ENCODE data around the gene MRPS18A. TPM values are rescaled to one million over a fixed set of nuclear protein-coding genes. Genes with fewer than 3 reads are reported as not detected.

The MRPS18A gene
- total and polyA plus RNA-seq, 9 of the 15 experiments (the other 6 are each of a cell fraction or from before 2014, with no cell fraction given), result 87.5 to 243 (median 125) TPM

DNA sequence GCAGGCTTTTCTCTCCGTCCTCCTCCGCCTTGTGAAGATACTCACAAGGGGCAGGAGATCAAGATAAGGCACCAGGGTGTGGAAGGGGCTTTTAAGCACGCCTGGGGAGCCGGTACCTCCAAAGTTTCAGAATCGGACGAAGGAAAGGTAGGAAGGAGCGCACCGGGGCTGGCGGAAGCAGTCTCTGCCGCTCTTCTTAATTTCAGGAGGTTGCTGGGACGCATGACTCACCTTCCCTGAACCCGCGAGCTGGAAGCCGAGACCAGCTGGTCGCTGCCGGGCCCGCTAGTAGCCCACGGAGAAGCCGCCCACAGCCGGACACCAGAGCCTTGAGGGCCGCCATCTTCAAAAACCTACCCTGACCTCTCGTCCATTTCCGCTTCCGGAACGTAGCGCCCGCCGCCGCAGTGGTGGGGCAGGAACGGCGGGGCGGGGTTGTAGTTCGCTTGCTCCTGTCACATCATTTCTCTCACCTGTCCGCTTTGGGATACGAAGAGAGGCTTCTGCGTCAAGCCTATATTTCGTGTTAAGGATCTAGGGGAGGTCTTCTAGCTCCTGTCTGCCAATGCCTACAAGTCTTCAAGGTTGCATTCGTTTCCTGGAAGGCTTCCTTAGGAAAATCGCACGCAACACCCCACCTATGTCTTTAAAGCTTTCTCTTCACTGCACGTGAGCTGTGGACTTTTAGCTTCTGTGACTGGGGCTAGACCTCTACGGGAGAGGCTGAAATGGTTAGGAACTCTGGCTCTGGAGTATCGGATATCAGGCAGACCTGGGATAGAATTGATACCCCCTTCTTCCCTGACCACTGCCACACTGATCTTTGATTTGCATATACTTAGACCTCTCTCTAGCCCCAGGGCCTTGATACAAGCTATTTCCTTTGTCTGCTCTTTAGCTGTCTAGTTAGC, at the start of gene MRPS18A (continued):
- TF ChIP-seq SNAPC5 (CRISPR knock-in tag; IDR thresholded peaks at IDR 0.05) (no peak), YBX1 (IDR thresholded peaks at IDR 0.05) (no peak), ZNF41 (CRISPR knock-in tag; conservative IDR thresholded peaks at IDR 0.05) (no peak), SMAD1 (IDR thresholded peaks at IDR 0.05; ENCODE audit: low read depth, low read length, partially characterized antibody) (peak; percentile 38), NFIX (CRISPR knock-in tag; IDR thresholded peaks at IDR 0.05; ENCODE audit: low read depth) (no peak), ZNF644 (tag; IDR thresholded peaks at IDR 0.05; ENCODE audit: low read depth) (0 out of 2 replicates have a peak, but pooled peaks have one; percentile 34), CXXC5 (CRISPR knock-in tag; IDR thresholded peaks at IDR 0.05) (peak; percentile 86), SMC3 (conservative IDR thresholded peaks at IDR 0.05; ENCODE audit: insufficient read depth, low read depth, low read length) (no peak), CHD1 (IDR thresholded peaks at IDR 0.05; ENCODE audit: low read length) (peak; percentile 41), SMAD4 (CRISPR knock-in tag; conservative IDR thresholded peaks at IDR 0.05) (peak; percentile 67), ZFP1 (CRISPR knock-in tag; IDR thresholded peaks at IDR 0.05) (no peak)
- TF ChIP-seq, protein P1, sequence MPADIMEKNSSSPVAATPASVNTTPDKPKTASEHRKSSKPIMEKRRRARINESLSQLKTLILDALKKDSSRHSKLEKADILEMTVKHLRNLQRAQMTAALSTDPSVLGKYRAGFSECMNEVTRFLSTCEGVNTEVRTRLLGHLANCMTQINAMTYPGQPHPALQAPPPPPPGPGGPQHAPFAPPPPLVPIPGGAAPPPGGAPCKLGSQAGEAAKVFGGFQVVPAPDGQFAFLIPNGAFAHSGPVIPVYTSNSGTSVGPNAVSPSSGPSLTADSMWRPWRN (IDR thresholded peaks at IDR 0.05; ENCODE audit: low read depth), result no peak
- TF ChIP-seq, protein P2, sequence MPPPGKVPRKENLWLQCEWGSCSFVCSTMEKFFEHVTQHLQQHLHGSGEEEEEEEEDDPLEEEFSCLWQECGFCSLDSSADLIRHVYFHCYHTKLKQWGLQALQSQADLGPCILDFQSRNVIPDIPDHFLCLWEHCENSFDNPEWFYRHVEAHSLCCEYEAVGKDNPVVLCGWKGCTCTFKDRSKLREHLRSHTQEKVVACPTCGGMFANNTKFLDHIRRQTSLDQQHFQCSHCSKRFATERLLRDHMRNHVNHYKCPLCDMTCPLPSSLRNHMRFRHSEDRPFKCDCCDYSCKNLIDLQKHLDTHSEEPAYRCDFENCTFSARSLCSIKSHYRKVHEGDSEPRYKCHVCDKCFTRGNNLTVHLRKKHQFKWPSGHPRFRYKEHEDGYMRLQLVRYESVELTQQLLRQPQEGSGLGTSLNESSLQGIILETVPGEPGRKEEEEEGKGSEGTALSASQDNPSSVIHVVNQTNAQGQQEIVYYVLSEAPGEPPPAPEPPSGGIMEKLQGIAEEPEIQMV (tag; conservative IDR thresholded peaks at IDR 0.05; ENCODE audit: low read depth), result no peak
- TF ChIP-seq, protein P3, sequence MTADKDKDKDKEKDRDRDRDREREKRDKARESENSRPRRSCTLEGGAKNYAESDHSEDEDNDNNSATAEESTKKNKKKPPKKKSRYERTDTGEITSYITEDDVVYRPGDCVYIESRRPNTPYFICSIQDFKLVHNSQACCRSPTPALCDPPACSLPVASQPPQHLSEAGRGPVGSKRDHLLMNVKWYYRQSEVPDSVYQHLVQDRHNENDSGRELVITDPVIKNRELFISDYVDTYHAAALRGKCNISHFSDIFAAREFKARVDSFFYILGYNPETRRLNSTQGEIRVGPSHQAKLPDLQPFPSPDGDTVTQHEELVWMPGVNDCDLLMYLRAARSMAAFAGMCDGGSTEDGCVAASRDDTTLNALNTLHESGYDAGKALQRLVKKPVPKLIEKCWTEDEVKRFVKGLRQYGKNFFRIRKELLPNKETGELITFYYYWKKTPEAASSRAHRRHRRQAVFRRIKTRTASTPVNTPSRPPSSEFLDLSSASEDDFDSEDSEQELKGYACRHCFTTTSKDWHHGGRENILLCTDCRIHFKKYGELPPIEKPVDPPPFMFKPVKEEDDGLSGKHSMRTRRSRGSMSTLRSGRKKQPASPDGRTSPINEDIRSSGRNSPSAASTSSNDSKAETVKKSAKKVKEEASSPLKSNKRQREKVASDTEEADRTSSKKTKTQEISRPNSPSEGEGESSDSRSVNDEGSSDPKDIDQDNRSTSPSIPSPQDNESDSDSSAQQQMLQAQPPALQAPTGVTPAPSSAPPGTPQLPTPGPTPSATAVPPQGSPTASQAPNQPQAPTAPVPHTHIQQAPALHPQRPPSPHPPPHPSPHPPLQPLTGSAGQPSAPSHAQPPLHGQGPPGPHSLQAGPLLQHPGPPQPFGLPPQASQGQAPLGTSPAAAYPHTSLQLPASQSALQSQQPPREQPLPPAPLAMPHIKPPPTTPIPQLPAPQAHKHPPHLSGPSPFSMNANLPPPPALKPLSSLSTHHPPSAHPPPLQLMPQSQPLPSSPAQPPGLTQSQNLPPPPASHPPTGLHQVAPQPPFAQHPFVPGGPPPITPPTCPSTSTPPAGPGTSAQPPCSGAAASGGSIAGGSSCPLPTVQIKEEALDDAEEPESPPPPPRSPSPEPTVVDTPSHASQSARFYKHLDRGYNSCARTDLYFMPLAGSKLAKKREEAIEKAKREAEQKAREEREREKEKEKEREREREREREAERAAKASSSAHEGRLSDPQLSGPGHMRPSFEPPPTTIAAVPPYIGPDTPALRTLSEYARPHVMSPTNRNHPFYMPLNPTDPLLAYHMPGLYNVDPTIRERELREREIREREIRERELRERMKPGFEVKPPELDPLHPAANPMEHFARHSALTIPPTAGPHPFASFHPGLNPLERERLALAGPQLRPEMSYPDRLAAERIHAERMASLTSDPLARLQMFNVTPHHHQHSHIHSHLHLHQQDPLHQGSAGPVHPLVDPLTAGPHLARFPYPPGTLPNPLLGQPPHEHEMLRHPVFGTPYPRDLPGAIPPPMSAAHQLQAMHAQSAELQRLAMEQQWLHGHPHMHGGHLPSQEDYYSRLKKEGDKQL (CRISPR knock-in tag; IDR thresholded peaks at IDR 0.05; ENCODE audit: borderline replicate concordance), result no peak
